Common myeloid progenitor, CD34-positive (primary cell): ENCODE data around the gene BPIFB3.
"Not testable (repeated sequence)": the region's sequence is repeated elsewhere in the genome, so short reads cannot be mapped to it uniquely, and the experiment has no call there.

Source experiments
- CTCF ChIA-PET: fragments of 350-600 bp; sonication (Branson Sonifier 250); formaldehyde crosslinking; loops from one replicate; lab custom pipeline; 2021; ENCODE audit warnings: antibody characterized with exemption; lab: Charles Lee
- POLR2A ChIA-PET: fragments of 350-600 bp; sonication (Branson Sonifier 250); formaldehyde crosslinking; loops from one replicate; lab custom pipeline; 2021; ENCODE audit warnings: antibody characterized with exemption; lab: Charles Lee
- DNase-seq, 3 donors: peaks; one replicate each; pipeline versions ENCODE4 v3.0.0 to v3.0.0-alpha.2; 2013
- H3K27ac ChIP-seq, 2 experiments: 1 replicate in 1 of 2; 2 replicates in 1 of 2; pipeline ENCODE4 v1.7.0; 2013; ENCODE audit warnings: inconsistent platforms in 2 of 2, low read length in 2 of 2, mild to moderate bottlenecking in 2 of 2, low read depth in 1 of 2, moderate library complexity in 1 of 2; ENCODE audit not compliant: severe bottlenecking in 2 of 2, insufficient read depth in 1 of 2, poor library complexity in 1 of 2
- H3K27me3 ChIP-seq, 5 experiments: replicated peaks in 2 of 5; 1 replicate in 3 of 5; 2 replicates in 2 of 5; pipeline versions ENCODE4 v1.6.1 to v1.7.0; 2013; ENCODE audit warnings: low read length in 4 of 5, mild to moderate bottlenecking in 2 of 5, moderate library complexity in 2 of 5, inconsistent platforms in 1 of 5; ENCODE audit not compliant: insufficient read depth in 5 of 5, control insufficient read depth in 4 of 5
- H3K36me3 ChIP-seq, 4 experiments: 1 replicate in 2 of 4; 2 replicates in 2 of 4; pipeline versions ENCODE4 v1.6.1 to v1.7.0; 2013; ENCODE audit warnings: low read length in 3 of 4, control low read depth in 1 of 4, mild to moderate bottlenecking in 1 of 4; ENCODE audit not compliant: control insufficient read depth in 4 of 4, insufficient read depth in 4 of 4
- H3K4me1 ChIP-seq, 4 experiments: 1 replicate in 3 of 4; 2 replicates in 1 of 4; pipeline versions ENCODE4 v1.6.1 to v1.7.1; 2013; ENCODE audit warnings: low read length in 3 of 4, mild to moderate bottlenecking in 3 of 4, control low read depth in 1 of 4, inconsistent platforms in 1 of 4, moderate library complexity in 1 of 4; ENCODE audit not compliant: control insufficient read depth in 4 of 4, insufficient read depth in 4 of 4; ENCODE audit errors: control extremely low read depth in 1 of 4
- H3K4me3 ChIP-seq, 7 experiments: 1 replicate in 4 of 7; 2 replicates in 3 of 7; pipeline versions ENCODE4 v1.5.1 to v1.7.0; 2013; ENCODE audit warnings: mild to moderate bottlenecking in 7 of 7, low read length in 6 of 7, moderate library complexity in 6 of 7, inconsistent platforms in 2 of 7, low read depth in 2 of 7, control low read depth in 1 of 7; ENCODE audit not compliant: insufficient read depth in 4 of 7, control insufficient read depth in 1 of 7; ENCODE audit errors: extremely low read depth in 1 of 7
- H3K9me3 ChIP-seq, 5 experiments: 1 replicate in 4 of 5; 2 replicates in 1 of 5; pipeline versions ENCODE4 v1.6.1 to v1.7.1; 2013; ENCODE audit warnings: low read length in 4 of 5, mild to moderate bottlenecking in 2 of 5, inconsistent platforms in 1 of 5, low read depth in 1 of 5, moderate library complexity in 1 of 5; ENCODE audit not compliant: control insufficient read depth in 4 of 5, insufficient read depth in 2 of 5; ENCODE audit errors: control extremely low read depth in 1 of 5
- WGBS: methylation state at CpG from one replicate; pipeline ENCODE4 v1.1.5; 2013; ENCODE audit not compliant: insufficient coverage; 5-methylcytosine and 5-hydroxymethylcytosine counted together

Gene BPIFB3

DNA sequence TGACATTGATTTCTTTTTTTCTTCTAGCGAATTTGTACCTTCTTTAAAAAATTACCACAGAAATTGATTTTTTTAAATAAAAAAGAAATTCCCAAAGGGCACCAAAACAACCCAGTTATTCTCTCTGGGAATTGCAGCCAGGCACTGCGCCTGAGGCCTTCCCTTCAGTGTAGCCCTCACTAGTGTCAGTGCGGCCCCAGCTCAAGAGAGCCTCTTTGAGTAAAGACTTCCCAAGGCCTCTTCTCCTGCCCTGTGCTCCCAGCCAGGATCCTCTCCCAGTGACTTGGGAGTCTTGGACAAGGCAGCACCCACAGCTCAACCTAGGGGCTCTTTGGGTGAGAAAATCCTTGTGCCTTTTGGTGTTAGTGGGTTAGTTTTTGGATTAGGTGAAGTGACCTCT, 67.2 kb downstream of the BPIFB3 start:
- 100% methylated on average over 2 of the region's 3 CpGs for WGBS
- ChIA-PET CTCF (no interaction called here), POLR2A (no interaction called here)
- H3K27me3 ChIP-seq: peaks cover 0 to 8% (median 0%) of the 10 kb centered on the region in 5 experiments
- no peak overlapping the region for H3K27ac ChIP-seq
- H3K9me3 ChIP-seq: no peaks in the 10 kb centered on the region
- no peak for DNase-seq
- no peaks in the 10 kb centered on the region for H3K4me1 ChIP-seq
- H3K36me3 ChIP-seq: no peaks in the 10 kb centered on the region
- no peak overlapping the region for H3K4me3 ChIP-seq

DNA sequence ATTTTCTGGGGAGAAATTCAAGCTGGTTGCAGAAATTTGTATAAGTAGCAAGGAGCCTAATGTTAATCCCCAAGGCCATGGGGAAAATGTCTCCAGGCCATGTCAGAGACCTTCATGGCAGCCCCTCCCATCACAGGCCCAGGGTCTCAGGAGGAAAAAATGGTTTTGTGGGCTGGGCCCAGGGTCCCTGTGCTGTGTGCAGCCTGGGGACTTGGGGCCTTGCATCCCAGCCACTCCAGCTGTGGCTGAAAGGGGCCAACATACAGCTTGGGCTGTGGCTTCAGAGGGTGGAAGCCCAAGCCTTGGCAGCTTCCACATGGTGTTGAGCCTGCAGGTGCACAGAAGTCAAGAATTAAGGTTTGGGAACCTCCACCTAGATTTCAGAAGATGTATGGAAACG, 68.6 kb downstream of the BPIFB3 start:
- DNase-seq, CTCF ChIA-PET: not testable (repeated sequence)

More for the DNA sequence above, 68.6 kb downstream of the BPIFB3 start:
- H3K27ac ChIP-seq, H3K9me3 ChIP-seq, H3K36me3 ChIP-seq, POLR2A ChIA-PET, H3K4me1 ChIP-seq, H3K4me3 ChIP-seq: not testable (repeated sequence)
- peaks cover 0 to 11% (median 0%) of the 10 kb centered on the region in 5 experiments for H3K27me3 ChIP-seq
- WGBS: 100% methylated on average over 1 of the region's 1 CpG
